GM12892 (cell line): ENCODE results near the gene SEMA5B.

ENCODE experiments used
- POLR2A ChIP-seq: IDR thresholded peaks from 2 replicates; pipeline ENCODE4 v1.6.1; 2011; ENCODE audit warnings: low read depth, low read length, control low read depth
- POLR2AphosphoS5 ChIP-seq: IDR thresholded peaks from 2 replicates; pipeline ENCODE4 v1.6.1; 2011; ENCODE audit warnings: low read depth, low read length, control low read depth
- TAF1 ChIP-seq: IDR thresholded peaks from 2 replicates; pipeline ENCODE4 v1.6.1; 2011; ENCODE audit warnings: low read depth, mild to moderate bottlenecking, control low read depth, low read length, borderline replicate concordance

DNA sequence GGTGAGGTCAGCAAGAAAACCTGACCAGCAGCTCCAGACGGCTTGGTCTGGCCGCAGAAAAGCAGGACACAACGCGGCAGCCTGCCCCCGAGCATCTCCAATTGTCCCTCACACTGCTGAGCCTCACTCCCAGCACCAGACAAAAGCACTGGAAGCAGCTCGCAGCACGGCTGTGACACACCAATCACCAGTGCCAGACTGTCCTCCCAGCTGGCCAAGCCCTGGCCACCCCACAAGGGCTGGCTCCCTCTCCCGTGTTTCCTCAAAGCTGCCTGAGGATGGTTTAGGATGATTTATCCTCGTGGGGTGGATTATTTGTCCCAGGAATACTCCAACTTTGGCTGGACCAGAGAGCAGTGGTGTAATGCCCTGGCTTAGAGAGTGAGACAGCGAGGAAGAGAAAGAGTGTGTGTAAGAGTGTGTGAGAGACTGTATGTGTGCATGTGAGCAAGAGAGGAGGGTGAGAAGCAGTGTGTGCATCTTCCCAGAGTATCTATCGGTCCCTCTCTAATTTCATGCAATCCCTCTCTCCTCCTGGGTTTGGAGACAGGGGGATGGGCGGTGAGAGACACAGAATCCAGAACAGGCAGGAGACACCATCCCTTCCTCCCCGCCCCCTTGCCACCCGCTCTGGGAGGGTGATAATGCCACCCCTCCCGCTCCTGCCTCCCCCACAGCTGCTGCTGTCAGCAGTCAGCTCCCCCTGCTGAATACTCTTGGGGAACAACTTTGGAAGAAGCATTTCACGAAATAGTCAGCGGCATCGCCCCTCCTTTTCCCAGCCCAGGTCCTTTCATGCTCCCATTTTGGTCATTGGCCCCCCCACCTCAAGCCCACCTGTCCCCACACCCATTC lies 34.2 kb downstream of the SEMA5B start:
- TF ChIP-seq POLR2A (no peak), POLR2AphosphoS5 (no peak), TAF1 (no peak)
